Measurements from ENCODE around the gene NGEF. TPM values are rescaled to one million over a fixed set of nuclear protein-coding genes. Genes with fewer than 3 reads are reported as not detected.

The NGEF gene
- total RNA-seq, 1 experiment from 2014 or later: 1.9 TPM

DNA sequence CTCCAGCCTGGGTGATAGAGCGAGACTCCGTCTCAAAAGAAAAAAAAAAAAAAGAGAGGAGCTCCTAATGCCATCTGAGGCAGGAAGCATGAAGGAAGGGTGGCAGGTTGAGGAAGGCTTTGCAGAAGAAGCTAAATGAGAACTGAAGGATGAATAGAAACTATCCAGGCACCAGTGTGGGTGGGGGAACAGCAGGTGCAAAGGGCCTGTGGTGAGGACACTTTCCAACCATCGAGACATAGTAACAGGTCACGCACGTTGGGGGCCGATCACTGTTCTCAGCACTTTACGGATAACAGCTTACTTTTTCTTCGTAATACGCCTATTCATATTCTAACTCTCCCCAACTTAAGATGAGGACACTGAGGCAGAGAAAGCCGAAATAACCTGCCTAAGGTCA lies 58.4 kb downstream of the NGEF start:
- Histone ChIP-seq H3K79me2 (ENCODE audit: insufficient read depth, low read length) (no peaks in the 10 kb centered on the region), H2BK12ac (ENCODE audit: insufficient read length, low read depth, low read length) (no peak overlapping the region), H3K9me3 (ENCODE audit: control insufficient read depth, low read depth, low read length) (no peaks in the 10 kb centered on the region), H3K4me1 (ENCODE audit: insufficient read depth, low read length) (no peaks in the 10 kb centered on the region), H3K14ac (ENCODE audit: insufficient read depth, low read length) (no peak overlapping the region), H3K27me3 (ENCODE audit: insufficient read depth, low read length) (no peaks in the 10 kb centered on the region), H4K91ac (ENCODE audit: insufficient read length, low read depth, low read length) (no peak overlapping the region), H3K4me2 (ENCODE audit: insufficient read depth, insufficient read length, low read length) (no peak overlapping the region), H4K20me1 (ENCODE audit: control insufficient read depth, insufficient read depth, insufficient read length) (no peaks in the 10 kb centered on the region), H3K9ac (ENCODE audit: extremely low read depth, insufficient read length, low read length) (no peak overlapping the region), H3K4ac (ENCODE audit: low read depth, low read length) (no peak overlapping the region), H3K79me1 (ENCODE audit: insufficient read depth, low read depth, low read length, poor library complexity, severe bottlenecking) (no peaks in the 10 kb centered on the region), H3K56ac (ENCODE audit: insufficient read length, low read depth, low read length) (no peak overlapping the region), H4K5ac (ENCODE audit: insufficient read length, low read depth, low read length) (no peak overlapping the region), H3K27ac (ENCODE audit: insufficient read length, low read depth, low read length) (no peak overlapping the region), H3T11ph (ENCODE audit: low read length) (no peak overlapping the region), H2BK20ac (ENCODE audit: low read depth, low read length, poor library complexity, severe bottlenecking) (no peak overlapping the region), H2AK5ac (ENCODE audit: insufficient read length, low read length) (no peak overlapping the region), H4K8ac (replicated peaks; ENCODE audit: insufficient read length, low read depth, low read length) (no peak overlapping the region), H3K23ac (ENCODE audit: insufficient read length, low read depth, low read length) (no peak overlapping the region), H3K18ac (ENCODE audit: insufficient read length, low read depth, low read length) (no peak overlapping the region), H3K23me2 (ENCODE audit: insufficient read length, low read depth, low read length, poor library complexity, severe bottlenecking) (no peaks in the 10 kb centered on the region), H2BK15ac (ENCODE audit: low read depth, low read length) (no peak overlapping the region), H2AFZ (ENCODE audit: low read length) (no peak overlapping the region), H2BK5ac (ENCODE audit: insufficient read length, low read length) (no peak overlapping the region), H2BK120ac (ENCODE audit: low read depth, low read length, poor library complexity, severe bottlenecking) (no peak overlapping the region)
- Mint-ChIP-seq H3K36me3 (ENCODE audit: insufficient read depth in 1 of 3, low read depth in 3 of 3) (peaks cover 0 to 4% (median 2%) of the 10 kb centered on the region in 3 experiments; a peak in 2 of 7 replicates), H3K4me1 (peaks cover 0 to under 1% of the 10 kb centered on the region in 2 experiments; a peak in 2 of 4 replicates), H3K27me3 (ENCODE audit: low read depth) (peaks cover 7% of the 10 kb centered on the region), H3K9me3 (peaks cover 3 to 4% of the 10 kb centered on the region in 2 experiments), H3K27ac (no peak overlapping the region), H3K4me3 (no peak overlapping the region)
- DNase-seq: no peak
- TF ChIP-seq, protein P1, sequence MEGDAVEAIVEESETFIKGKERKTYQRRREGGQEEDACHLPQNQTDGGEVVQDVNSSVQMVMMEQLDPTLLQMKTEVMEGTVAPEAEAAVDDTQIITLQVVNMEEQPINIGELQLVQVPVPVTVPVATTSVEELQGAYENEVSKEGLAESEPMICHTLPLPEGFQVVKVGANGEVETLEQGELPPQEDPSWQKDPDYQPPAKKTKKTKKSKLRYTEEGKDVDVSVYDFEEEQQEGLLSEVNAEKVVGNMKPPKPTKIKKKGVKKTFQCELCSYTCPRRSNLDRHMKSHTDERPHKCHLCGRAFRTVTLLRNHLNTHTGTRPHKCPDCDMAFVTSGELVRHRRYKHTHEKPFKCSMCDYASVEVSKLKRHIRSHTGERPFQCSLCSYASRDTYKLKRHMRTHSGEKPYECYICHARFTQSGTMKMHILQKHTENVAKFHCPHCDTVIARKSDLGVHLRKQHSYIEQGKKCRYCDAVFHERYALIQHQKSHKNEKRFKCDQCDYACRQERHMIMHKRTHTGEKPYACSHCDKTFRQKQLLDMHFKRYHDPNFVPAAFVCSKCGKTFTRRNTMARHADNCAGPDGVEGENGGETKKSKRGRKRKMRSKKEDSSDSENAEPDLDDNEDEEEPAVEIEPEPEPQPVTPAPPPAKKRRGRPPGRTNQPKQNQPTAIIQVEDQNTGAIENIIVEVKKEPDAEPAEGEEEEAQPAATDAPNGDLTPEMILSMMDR (conservative IDR thresholded peaks at IDR 0.05): no peak
- no CpG with 5 or more reads among the region's 10 CpGs for WGBS (ENCODE audit: extremely low coverage, insufficient read length, low lambda C conversion rate)

Measured in H9 (cell line).